GM12891 (cell line): Measurements from ENCODE around the gene NKG7.

Source experiments
- PAX5 ChIP-seq: IDR thresholded peaks from 2 replicates; pipeline ENCODE4 v1.6.1; 2011; ENCODE audit warnings: low read length, moderate library complexity, mild to moderate bottlenecking; ENCODE audit not compliant: insufficient read depth, severe bottlenecking
- POLR2A ChIP-seq: IDR thresholded peaks from 2 replicates; pipeline ENCODE4 v1.6.1; 2011; ENCODE audit warnings: low read depth, low read length, control low read depth
- POLR2AphosphoS5 ChIP-seq: IDR thresholded peaks from 2 replicates; pipeline ENCODE4 v1.6.1; 2011; ENCODE audit warnings: low read depth, low read length, control low read depth
- POU2F2 ChIP-seq: IDR thresholded peaks from 2 replicates; pipeline ENCODE4 v1.6.1; 2011; ENCODE audit warnings: low read depth, mild to moderate bottlenecking, control low read depth, low read length, moderate library complexity
- SPI1 ChIP-seq: IDR thresholded peaks from 2 replicates; pipeline ENCODE4 v1.6.1; 2011; ENCODE audit warnings: low read depth, low read length, control low read depth
- TAF1 ChIP-seq: IDR thresholded peaks from 2 replicates; pipeline ENCODE4 v1.6.1; 2011; ENCODE audit warnings: low read depth, low read length, control low read depth

DNA sequence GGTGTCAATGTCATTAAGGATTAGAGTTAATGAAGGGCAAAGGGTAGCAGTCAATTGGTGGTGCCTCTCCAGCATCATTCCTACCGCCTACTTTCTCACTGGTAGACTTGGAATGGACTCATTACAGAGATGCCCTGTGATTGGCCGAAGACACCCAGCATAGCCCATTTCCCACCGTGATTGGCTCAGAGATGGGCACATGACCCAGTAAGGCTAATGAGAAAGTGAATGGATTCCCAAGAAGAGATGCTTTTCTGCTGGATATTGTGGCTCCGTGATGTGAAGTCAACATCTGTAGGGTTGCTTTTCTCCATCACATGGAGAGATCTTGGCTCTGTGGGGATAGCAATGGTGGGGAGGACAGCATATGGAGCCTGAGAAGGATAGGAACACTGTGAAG lies 42.1 kb downstream of the NKG7 start:
- no peak for TF ChIP-seq TAF1
- TF ChIP-seq POLR2AphosphoS5, result no peak
- no peak for TF ChIP-seq PAX5
- no peak for TF ChIP-seq POLR2A
- TF ChIP-seq SPI1, result no peak
- no peak for TF ChIP-seq POU2F2
